A204.1 (cell line): ENCODE data around the gene GNPNAT1.
"Not testable (repeated sequence)": the region's sequence is repeated elsewhere in the genome, so short reads cannot be mapped to it uniquely, and the experiment has no call there.

Experiments used
- FAIRE-seq: peaks from 2 replicates; lab custom pipeline; 2012; peaks lifted over from hg19 to GRCh38; lab: Jason Lieb, UNC

Gene GNPNAT1

DNA sequence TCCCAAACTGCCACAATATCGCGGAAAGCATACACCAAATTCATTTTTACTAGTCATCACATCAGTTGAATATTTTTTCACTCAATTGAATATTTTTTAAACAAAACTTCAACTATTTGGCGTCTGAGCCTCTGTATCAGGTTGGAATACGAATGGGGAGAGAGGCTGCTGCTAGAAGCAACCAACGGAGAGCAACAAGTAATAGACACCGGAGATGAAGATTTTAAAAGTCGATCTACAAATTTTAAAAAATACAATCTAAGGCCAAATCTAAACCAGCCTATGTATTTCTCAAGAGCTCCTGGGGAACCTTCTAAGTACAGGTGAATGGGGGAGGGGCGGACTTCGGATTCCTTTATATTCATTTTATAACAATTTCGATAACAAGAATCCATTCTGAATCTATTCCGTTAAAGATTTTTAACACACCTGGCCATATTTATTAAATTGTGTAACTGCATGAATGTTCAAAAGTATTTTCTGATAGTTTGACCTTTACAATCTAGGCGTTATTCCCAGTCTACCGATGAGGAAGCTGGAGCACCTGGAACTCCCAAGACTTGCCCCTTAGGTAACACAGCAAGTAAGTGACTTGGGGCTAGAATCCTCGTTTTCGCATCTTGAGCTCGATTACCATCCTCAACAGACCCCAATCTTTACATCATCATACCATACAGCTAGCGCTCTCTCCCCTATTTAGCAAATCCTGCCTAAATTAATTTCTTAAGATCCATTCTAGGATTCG lies 1.2 kb downstream of the GNPNAT1 start:
- FAIRE-seq, result no peak

DNA sequence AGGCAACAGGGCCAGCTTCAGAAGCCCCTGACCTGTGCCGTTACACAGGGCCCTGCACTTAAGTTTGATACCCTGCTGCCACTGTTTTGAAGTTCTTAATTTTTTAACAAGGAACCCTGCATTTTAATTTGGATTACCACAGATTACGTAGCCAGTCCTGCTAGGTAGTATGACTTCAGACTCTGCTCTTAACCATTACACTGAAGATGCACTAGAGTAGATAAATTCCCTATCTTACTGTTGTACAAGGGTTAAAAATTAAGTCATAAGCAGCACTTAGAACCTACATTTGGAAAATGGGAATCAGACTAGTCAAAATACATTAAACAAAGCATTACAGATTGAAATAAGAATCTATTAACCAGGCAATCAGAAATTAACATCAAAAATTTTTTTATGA lies 2.3 kb downstream of the GNPNAT1 start:
- FAIRE-seq, result no peak

DNA sequence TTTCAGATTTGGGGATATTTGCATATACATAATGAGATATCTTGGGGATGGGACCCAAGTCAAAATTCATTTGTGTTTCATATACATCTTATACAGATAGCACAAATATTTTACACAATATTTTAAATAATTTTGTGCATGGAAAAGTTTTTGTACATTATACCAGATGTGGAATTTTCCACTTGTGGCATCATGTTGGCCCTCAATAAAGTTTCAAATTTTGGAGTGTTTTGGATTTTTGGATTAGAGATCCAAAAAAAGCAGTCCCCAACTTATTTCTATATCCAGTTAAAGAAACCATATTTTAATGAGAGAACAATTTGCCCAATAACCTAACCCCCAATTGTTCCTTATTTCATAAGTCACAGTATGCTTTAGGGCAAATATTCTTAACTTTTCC lies 4.5 kb downstream of the GNPNAT1 start:
- FAIRE-seq, result no peak

DNA sequence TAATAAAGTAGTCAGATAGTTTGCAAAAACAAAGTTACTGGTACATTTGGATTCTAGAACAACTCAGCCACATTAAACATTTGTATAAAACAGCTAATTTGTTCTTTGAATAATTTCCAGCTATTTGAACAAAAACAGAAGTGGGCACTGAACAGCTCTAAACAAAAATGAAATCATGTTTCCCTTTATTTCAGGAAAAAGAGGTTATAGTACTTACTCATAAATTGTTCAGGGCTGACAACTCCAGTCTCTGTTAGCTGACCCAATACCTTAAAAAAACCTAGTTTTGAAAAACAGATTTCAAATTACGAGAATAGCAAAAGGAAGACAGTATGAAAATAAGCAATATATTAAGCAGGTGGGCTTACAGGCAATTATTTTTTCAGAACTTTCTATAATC lies 8.2 kb downstream of the GNPNAT1 start:
- no peak for FAIRE-seq

DNA sequence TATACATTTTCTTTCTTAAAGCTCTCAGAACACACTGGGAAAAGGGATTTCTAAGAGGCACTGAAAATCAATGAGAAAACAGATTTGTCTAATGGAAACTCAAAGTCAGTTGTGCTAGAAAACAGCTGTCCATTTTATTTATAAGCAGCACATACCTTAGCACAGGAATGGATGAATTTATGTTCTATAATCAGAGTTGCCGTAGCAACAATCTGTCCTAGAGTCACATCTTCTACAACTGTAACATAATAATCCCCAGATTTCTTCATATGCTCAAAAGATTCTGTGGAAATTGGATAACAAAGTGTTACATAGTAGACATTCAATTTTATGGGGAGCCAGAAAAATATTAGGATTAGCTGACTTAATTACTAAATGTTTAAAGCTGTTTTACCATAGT lies 9.8 kb downstream of the GNPNAT1 start:
- no peak for FAIRE-seq

DNA sequence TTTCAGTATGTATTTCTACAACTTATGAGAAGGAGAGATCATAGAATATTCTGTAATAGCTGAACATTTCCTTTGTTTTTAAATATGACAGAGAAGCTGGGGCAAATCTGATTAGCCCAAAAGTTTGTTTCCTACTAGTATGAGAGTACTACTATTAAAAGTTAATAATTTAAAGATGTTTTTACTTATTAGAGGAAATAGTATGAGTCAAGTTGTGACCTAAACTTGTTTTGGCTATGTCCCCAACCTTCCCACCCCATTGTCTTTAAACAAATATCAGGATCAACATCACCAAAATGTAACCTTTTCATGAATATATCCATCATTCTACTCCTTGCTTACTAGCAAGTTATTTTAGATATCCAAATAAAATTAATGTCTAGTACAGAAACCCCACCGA lies 10.5 kb downstream of the GNPNAT1 start:
- FAIRE-seq, result no peak

DNA sequence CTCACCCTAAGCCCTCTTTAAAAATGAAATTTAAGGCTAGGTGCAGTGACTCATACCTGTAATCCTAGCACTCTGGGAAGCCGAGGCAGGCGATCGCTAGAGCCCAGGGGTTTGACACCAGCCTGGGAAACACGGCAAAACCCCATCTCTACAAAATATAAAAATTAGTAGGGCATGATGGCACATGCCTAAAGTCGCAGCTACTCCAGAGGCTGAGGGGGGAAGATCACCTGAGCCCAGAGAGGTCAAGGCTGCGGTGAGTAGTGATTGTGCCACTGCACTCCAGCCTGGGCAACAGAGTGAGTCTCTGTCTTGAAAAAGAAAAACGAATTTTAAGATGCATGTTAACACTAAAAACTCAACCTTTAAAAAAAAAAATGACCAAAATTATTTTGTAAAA lies 12.7 kb downstream of the GNPNAT1 start:
- FAIRE-seq, result no peak

DNA sequence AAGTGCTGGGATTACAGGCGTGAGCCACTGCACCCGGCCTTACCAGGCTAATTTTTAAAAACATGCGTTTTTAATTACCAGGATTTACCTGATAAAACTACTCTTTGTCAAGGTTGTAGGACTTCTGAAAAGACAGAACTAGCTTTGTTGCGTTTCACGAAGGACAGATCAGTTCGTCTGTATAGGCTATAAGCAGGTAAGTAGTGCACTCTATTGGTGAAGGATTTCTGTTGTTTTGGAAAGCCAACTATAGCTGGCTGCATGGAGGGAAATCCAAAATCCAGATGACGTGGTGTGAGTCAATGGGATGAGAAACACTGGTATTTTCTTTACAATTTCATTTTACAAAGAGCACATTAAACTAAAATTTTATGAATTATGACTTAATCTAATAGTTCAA lies 14.6 kb downstream of the GNPNAT1 start:
- FAIRE-seq, result no peak

DNA sequence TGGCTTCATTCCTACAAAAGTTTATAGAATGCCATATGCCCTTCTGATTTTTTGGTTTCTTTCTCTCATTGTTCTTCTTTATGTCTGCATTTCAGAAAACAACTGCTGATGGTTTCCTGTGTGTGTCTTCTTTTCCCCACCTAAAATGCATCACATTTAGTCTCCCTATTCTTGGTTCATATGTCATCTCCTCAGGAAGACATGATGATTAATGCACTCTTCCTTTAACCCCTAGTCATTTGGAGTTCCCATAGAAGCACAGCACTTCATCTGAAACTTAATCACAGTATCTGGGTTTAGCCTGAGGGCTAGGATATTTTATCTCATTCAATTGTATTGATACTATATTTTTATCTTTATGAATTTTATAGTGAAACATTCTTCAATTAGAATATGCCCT lies 21.5 kb downstream of the GNPNAT1 start:
- no peak for FAIRE-seq

DNA sequence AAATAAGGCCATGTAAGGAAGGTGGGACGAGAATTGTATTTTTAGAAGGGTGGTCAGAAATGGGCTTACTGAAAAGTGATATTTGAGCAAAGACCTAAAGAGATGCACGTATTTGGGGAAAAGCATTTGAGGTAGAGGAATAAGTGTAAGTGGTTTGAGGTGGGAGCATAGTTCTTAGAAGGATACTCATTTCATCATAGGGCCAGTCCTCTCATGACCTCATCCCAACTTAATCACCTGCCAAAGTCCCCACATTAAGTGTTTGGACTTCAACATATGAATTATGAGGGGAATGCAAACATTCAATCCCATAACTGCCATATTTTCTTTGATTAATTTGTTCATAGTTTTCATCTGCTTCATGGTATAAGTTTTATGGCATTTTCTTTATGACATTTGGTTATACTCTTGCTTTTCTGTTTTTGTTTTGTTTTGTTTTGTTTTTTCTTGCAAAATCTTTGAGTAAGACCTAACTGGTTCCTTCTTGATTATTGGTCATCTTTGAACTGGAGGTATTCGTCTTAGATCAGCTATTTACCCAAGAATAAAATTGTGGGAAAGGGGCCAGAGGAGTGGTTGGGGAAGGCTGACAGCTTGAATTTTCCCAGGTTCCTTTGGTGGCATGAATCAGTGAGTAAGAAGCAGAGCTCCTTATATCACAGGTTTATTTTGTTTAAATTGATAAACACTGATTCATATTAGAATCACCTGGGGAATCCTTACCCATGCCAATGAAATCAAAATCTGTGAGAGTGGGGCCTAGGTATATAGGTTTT lies 24.2 kb downstream of the GNPNAT1 start:
- no peak for FAIRE-seq

DNA sequence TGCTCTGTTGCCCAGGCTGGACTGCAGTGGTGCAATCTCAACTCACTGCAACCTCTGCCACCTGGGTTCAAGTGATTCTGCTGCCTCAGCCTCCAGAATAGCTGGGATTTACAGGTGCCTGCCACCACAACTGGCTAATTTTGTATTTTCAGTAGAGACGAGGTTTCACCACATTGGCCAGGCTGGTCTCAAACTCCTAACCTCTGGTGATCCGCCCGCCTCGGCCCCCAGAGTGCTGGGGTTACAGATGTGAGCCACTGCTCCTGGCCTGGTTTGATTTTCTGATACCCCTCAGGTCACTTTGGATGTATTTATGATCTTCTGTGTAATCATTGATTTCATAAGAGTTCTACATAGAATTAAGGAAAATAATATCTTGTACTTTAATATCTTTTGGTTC lies 28.5 kb downstream of the GNPNAT1 start:
- FAIRE-seq, result not testable (repeated sequence)

DNA sequence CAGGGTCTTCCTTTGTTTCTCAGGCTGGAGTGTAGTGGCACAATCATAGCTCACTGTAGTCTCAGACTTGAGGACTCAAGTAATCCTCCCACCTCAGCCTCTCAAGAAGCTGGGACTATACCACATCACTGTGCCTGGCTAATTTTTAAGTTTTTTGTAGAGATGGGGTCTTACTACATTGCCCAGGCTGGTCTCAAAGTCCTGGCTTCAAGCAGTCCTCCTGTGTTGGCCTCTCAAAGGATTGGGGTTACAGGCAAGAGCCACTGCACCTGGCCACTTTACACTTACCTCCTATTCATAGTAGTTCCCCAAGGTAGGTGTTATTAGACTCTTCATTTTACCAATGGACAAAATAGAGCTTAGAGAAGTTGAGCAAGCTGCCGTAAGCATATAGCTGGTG lies 32.3 kb downstream of the GNPNAT1 start:
- FAIRE-seq, result no peak

DNA sequence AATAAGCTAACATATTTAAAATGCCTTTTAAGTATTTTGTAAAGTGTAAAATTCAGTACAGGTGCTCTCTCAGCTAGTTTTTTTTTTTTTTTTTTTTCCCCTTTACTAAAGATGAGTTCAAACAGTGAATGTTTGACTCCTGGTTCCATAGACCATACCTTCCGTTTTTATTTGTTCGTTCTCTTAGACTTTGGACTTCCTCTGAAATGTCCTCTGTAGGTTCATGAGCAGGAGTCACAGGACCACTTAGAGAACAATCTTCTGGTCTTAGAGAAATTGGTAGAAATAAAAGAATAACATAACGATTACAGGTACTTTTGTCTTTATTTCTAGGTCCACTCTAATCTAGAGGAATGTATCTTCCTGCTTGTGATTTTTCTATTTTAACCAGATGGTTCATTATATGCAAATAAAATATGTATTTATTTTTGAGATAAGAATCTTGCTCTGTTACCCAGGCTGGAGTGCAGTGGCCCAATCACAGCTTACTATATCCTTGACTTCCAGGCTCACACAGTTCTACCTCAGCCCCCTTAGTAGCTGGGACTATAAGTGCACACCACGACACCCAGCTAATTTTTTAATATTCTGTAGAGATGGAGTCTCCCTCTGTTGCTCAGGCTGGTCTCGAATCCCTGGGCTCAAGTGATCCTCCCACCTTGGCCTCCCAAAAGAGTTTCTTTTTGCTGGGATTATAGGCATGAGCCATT lies 35.6 kb downstream of the GNPNAT1 start:
- no peak for FAIRE-seq

DNA sequence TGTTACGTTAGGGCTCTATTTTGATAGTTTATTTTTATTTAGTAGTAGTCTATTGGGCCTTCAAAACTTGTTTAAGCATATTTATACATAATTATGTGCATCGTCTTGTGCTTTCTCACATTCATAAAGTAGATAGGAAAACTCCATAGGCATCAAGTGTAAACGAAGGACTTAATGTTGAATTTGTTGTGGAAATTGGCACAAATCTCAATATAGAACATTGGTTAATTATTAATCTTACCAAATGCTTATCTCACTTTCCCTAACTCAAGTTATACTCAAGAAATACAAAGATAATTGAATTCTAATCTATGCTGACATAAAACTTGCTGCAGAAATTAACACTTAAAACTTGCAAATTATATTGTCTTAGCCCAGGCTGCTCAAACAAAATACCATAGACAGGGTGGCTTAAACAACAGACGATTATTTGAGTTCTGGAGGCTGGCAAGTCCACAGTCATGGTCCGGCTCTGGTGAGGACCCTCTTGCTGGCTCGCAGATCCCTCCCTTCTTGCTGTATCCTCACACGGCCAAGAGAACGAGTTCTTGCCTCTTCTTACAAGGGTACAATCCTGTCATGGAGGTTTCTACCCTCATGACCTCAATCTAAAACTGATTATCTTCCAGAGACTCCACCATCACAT lies 42.6 kb downstream of the GNPNAT1 start:
- FAIRE-seq, result no peak

DNA sequence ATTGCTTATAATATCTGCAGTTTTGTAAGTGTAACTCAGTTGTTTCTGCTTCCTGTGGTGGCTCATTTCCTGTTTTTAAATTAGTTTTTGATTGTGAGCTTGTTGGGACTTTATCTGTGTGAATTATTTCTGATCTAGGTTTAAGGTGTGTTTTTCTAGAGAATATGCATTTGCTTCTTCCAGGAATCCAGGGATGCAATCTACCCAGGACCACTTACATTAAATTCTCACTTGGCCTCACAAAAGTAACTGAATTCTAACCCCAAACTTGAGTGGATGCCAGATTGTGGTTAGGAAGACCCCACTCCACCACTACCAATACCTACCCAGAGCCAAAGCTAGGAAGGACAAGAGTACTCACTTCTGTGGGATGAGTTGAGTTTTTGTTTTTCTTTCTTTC lies 49.5 kb downstream of the GNPNAT1 start:
- FAIRE-seq, result no peak

DNA sequence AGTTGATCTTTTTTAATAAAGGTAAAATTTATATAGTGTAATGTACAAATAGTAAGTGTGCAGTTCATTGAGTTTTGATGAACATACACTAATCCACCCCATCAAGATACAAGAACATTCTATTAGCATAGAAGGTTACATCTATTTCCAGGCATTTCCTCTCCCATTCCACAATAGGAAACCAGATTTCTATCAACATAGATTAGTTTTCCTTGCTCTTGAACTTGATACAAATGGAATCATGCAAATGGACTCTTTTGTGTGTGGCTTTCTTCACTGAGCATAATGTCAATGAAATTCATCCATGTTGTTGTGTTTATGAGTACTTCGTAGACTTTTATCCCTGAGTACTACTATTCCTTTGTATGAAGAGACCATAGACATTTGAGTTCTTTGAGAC lies 50.7 kb downstream of the GNPNAT1 start:
- no peak for FAIRE-seq

DNA sequence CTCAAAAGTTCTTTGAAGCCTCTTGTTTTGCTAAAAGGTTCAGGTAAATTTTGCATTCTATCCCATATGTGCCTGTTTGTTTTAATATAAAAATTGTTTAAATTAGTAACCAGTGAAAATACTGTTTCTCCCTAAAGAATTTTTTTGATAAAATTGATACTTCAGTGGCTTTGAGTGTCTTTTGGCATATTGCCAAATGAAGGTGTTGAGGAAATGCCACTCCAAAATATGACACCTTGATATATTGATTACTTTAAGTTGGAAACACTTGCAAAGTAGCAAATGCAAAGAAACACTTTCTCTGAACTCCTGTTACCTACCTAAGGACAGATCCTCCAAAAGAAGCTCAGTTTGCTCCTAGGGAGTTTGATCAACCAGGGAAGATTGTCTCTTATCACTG lies 53.0 kb downstream of the GNPNAT1 start:
- FAIRE-seq, result no peak

DNA sequence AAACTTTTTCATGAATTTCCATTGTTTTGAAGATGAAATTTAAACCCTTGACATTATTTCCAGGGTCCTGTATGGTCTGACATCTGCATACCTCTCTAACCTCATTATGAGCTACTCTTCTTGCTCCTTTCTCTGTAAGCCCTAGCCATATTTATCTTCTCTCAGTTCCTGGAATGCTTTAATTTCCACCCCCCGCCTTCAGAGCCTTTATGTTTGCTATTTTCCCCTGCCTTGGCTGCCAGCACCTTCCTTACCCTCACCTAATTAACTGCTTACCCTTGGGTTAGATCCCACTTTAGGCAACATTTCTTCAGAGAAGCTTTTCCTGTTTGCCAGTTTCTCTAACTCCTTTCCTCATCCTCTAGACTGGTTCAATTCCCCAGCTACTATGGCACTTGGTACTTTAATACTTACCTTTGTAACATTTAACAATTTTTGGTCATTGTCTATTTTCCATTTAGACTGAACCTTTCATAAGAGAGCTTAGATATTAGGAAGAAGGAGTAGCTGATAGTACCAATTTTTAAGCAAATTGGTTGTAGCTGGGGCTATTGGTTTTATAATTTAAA lies 55.4 kb downstream of the GNPNAT1 start:
- no peak for FAIRE-seq

DNA sequence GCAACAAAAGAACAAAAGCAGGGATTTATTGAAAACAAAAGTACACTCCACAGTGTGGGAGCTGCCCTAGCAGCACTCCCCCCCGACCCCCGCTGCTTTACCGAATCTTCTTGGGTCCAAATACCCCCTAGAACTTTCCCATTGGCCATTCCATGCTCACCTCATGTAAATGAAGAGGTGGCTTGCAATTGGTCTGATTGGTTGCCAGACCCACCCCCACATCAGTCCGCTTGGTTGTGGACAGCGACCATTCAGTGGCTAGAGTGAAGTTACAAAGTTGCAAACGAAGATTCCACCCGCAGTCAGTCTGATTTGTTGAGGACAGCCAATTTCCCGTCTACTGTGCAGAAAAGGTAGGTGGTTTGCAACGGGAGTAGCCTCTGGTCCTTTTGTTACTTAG lies 57.6 kb downstream of the GNPNAT1 start:
- no peak for FAIRE-seq

DNA sequence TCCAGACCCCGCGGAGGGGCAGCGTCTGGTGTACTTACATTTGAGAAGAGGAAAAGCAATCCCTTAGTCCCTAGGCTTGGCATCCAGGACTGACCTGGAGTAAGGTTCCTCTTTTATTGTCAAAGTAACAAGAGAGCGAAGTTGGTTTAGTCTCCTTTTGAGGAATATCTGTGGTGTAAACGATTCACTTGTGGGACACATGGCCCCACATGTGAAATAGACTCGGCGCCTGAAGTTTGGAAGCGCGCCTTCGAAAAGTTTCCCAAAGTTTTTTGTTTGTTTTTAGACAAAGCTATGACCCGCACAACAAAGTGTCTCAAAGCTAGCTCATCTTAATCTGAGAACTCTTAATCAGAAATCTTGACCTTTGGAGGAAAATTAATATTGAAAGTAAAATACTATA lies 60.7 kb downstream of the GNPNAT1 start:
- no peak for FAIRE-seq

DNA sequence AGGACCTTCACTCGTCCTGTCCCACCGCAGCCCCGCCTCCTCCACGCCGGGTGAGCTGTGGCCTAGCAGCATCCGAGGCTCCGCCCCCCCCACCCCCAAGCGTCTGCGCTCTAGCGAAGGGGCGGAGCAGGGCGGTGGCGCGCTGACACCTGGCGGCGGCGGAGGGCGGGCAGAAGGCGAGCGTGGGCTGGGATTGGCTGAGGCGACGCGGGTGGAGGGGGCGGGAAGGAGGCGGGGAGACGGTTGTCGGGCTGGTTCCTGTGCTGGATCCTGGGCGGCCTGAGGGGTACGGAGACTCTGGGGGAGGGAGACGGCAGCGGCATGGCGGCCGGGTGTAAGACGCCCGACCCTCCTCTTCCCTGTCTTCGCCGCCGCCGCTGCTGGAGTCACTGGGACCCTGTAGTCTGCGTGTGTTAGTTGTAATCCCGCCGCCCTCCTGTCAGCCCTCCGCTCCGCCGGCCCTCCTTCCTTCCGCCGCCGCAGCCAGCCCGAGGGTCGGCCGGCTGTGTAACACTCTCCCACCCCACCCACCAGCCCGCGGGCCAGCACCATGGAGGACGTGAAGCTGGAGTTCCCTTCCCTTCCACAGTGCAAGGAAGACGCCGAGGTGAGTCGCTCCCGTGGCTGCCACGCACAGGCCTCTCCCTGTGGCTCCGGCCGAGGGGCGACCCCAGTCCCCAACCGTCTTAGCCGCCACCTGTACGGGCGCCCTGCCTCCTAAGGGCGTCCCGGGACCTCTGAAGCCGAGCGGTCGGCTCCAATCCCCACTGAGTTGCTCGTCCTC lies 61.3 kb downstream of the GNPNAT1 start, which contains the start of gene STYX:
Gene STYX, plus strand, starts transcription at position 242 of the 784 bp plus-strand sequence. Its CDS starts 309 bp downstream, at position 551.
- peak; percentile 94 for FAIRE-seq

DNA sequence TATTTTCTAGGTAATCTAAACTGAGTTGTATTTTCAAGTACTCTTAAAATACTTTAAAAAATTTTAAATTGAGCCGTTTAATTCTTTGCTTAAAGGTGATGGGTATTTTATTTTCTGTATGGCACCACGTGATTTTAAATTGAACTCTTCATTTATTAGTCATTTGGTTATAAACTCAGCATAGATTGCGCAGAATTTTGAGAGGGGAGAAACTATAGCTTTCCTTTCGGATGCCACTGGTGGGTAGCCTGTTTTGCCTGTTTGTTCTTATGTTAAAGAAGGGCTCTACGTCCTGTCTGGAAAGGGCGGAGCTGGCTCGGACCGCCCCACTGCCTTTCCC lies 61.9 kb downstream of the GNPNAT1 start:
- FAIRE-seq, result peak; percentile 16
